ENCODE results near the gene HOXA7. TPM values are rescaled to one million over a fixed set of nuclear protein-coding genes. Genes with fewer than 3 reads are reported as not detected.

HOXA7 gene
- total RNA-seq, 1 experiment from 2014 or later = 7.5 TPM

GRCh38 chr7:27185013-27185853 lies 28.8 kb upstream of the HOXA7 start, which contains the start of gene HOXA11:
Gene HOXA11, minus strand, starts transcription at chr7:27185232. Its CDS starts 88 bp downstream, at chr7:27185144.
- Histone ChIP-seq H3K4me1 (ENCODE audit: low read length) (no peaks in the 10 kb centered on the region), H3K79me2 (ENCODE audit: low read length) (no peaks in the 10 kb centered on the region), H3K9me2 (replicated peaks; ENCODE audit: insufficient read depth, low read length) (no peaks in the 10 kb centered on the region), H3K9me3 (ENCODE audit: low read length) (no peaks in the 10 kb centered on the region), H2AFZ (ENCODE audit: low read length) (no peak within 1 kb of the TSS), H3K4me3 (ENCODE audit: low read length) (no peak within 1 kb of the TSS), H3K36me3 (ENCODE audit: insufficient read depth, low read length) (no peaks in the 10 kb centered on the region), H4K20me1 (ENCODE audit: insufficient read depth, low read depth, low read length) (no peaks in the 10 kb centered on the region), H3K27me3 (ENCODE audit: low read length) (no peaks in the 10 kb centered on the region), H3K9ac (ENCODE audit: low read length) (no peak within 1 kb of the TSS), H3K27ac (ENCODE audit: low read length) (no peak within 1 kb of the TSS), H3K4me2 (ENCODE audit: low read depth, low read length, poor library complexity, severe bottlenecking) (no peak within 1 kb of the TSS)
- no peak for DNase-seq

GRCh38 chr7:27184337-27185012 lies 28.0 kb upstream of the HOXA7 start:
- Histone ChIP-seq H3K4me3 (ENCODE audit: low read length) (no peak overlapping the region), H3K79me2 (ENCODE audit: low read length) (no peaks in the 10 kb centered on the region), H3K4me1 (ENCODE audit: low read length) (no peaks in the 10 kb centered on the region; the same call in 1 of the 2 replicates), H3K9me2 (replicated peaks; ENCODE audit: insufficient read depth, low read length) (no peaks in the 10 kb centered on the region), H4K20me1 (ENCODE audit: insufficient read depth, low read depth, low read length) (no peaks in the 10 kb centered on the region), H3K4me2 (ENCODE audit: low read depth, low read length, poor library complexity, severe bottlenecking) (no peak overlapping the region), H3K27me3 (ENCODE audit: low read length) (no peaks in the 10 kb centered on the region), H3K36me3 (ENCODE audit: insufficient read depth, low read length) (no peaks in the 10 kb centered on the region), H2AFZ (ENCODE audit: low read length) (no peak overlapping the region), H3K27ac (ENCODE audit: low read length) (no peak overlapping the region), H3K9ac (ENCODE audit: low read length) (no peak overlapping the region), H3K9me3 (ENCODE audit: low read length) (no peaks in the 10 kb centered on the region)
- no peak for DNase-seq

- DNase-seq = no peak
- no peaks in the 10 kb centered on the region; the same call in 1 of the 2 replicates for H3K4me1 ChIP-seq (ENCODE audit: low read length)
Measured at GRCh38 chr7:27183682-27184336, 27.3 kb upstream of the HOXA7 start.

DNA sequence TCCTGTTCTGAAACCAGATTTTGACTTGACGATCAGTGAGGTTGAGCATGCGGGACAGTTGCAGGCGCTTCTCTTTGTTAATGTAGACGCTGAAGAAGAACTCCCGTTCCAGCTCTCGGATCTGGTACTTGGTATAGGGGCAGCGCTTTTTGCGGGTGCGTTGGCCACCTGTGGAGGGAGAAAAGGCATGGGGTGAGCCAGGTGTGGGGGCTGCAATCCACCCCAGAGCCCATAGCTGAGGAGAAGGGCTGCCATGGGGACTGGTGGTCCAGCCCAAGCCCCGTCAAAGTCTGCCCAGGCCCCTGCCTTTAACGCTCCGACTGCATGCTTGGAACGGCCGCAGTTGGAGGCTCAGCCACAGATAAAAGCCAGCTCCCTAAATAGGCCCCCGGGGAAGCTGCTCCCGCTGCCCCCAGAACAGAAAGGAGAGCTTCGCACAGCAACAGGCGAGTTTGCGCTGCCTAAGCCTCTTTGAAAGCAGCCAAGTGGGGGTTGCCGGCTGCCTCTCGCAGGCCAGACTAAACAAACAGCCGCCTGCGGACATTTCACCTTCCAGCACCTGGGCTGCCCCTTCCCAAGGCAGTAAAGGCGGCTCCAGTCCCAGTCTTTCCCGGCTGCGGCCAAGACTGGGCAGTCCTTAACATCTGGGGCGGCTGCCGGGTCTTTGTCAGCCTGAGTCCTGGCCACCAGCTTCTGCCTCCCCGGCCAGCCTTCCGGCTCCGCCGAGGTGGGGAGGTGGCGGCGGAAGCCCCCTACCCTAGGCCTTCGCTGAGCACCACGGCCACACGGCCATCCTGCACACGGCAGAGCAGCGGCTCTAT lies 26.6 kb upstream of the HOXA7 start:
- H3K9ac ChIP-seq (ENCODE audit: low read length) = no peak overlapping the region

More at GRCh38 chr7:27183682-27184336, 27.3 kb upstream of the HOXA7 start:
- no peaks in the 10 kb centered on the region for H3K9me2 ChIP-seq (replicated peaks; ENCODE audit: insufficient read depth, low read length)
- no peaks in the 10 kb centered on the region for H3K27me3 ChIP-seq (ENCODE audit: low read length)
- H3K36me3 ChIP-seq (ENCODE audit: insufficient read depth, low read length) = no peaks in the 10 kb centered on the region
- no peak overlapping the region for H3K9ac ChIP-seq (ENCODE audit: low read length)
- H3K4me2 ChIP-seq (ENCODE audit: low read depth, low read length, poor library complexity, severe bottlenecking) = no peak overlapping the region
- no peaks in the 10 kb centered on the region for H3K79me2 ChIP-seq (ENCODE audit: low read length)
- no peaks in the 10 kb centered on the region for H4K20me1 ChIP-seq (ENCODE audit: insufficient read depth, low read depth, low read length)
- H3K4me3 ChIP-seq (ENCODE audit: low read length) = no peak overlapping the region
- H3K9me3 ChIP-seq (ENCODE audit: low read length) = no peaks in the 10 kb centered on the region
- no peak overlapping the region for H3K27ac ChIP-seq (ENCODE audit: low read length)
- no peak overlapping the region for H2AFZ ChIP-seq (ENCODE audit: low read length)

DNA sequence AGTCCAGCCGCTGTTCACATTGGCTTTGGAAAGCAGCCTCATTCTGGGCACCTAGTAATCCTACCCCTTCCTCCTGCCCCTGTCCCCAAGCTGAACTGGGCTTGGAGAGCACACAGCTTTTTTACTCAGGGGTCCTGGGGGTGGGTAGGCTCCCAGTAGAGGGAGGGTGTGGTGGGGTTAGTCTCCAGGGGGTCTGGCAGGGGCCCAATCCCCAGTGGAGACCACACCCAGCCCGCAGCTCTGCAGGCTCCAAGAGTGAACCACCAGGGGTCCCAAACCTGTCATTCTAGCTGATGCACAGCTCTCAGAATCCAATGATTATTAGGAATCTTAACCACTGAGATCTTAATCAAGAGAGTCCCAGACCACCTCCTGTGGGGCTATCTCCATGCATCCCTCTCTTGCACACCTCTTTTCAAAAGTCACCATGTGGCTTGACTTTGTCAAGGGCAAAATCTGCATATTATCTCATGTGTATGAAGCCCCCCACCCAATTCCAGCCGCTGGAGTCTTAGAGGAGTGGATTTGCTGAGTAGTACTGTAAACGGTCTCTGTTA lies 25.9 kb upstream of the HOXA7 start:
- Histone ChIP-seq H3K9ac (ENCODE audit: low read length) (no peak overlapping the region), H4K20me1 (ENCODE audit: insufficient read depth, low read depth, low read length) (no peaks in the 10 kb centered on the region), H3K9me3 (ENCODE audit: low read length) (no peaks in the 10 kb centered on the region), H3K79me2 (ENCODE audit: low read length) (no peaks in the 10 kb centered on the region), H3K9me2 (replicated peaks; ENCODE audit: insufficient read depth, low read length) (no peaks in the 10 kb centered on the region), H3K4me3 (ENCODE audit: low read length) (no peak overlapping the region), H3K36me3 (ENCODE audit: insufficient read depth, low read length) (no peaks in the 10 kb centered on the region), H3K4me2 (ENCODE audit: low read depth, low read length, poor library complexity, severe bottlenecking) (no peak overlapping the region), H3K27me3 (ENCODE audit: low read length) (no peaks in the 10 kb centered on the region), H2AFZ (ENCODE audit: low read length) (no peak overlapping the region), H3K4me1 (ENCODE audit: low read length) (no peaks in the 10 kb centered on the region; the same call in 1 of the 2 replicates), H3K27ac (ENCODE audit: low read length) (no peak overlapping the region)
- DNase-seq = no peak

More for the DNA sequence above, 26.6 kb upstream of the HOXA7 start:
- DNase-seq = no peak
- H3K27ac ChIP-seq (ENCODE audit: low read length) = no peak overlapping the region
- H3K79me2 ChIP-seq (ENCODE audit: low read length) = no peaks in the 10 kb centered on the region
- no peaks in the 10 kb centered on the region; the same call in 1 of the 2 replicates for H3K4me1 ChIP-seq (ENCODE audit: low read length)
- H2AFZ ChIP-seq (ENCODE audit: low read length) = no peak overlapping the region
- no peaks in the 10 kb centered on the region for H3K9me3 ChIP-seq (ENCODE audit: low read length)
- no peaks in the 10 kb centered on the region for H4K20me1 ChIP-seq (ENCODE audit: insufficient read depth, low read depth, low read length)
- no peaks in the 10 kb centered on the region for H3K9me2 ChIP-seq (replicated peaks; ENCODE audit: insufficient read depth, low read length)
- no peaks in the 10 kb centered on the region for H3K27me3 ChIP-seq (ENCODE audit: low read length)
- no peaks in the 10 kb centered on the region for H3K36me3 ChIP-seq (ENCODE audit: insufficient read depth, low read length)
- no peak overlapping the region for H3K4me3 ChIP-seq (ENCODE audit: low read length)
- H3K4me2 ChIP-seq (ENCODE audit: low read depth, low read length, poor library complexity, severe bottlenecking) = no peak overlapping the region

DNA sequence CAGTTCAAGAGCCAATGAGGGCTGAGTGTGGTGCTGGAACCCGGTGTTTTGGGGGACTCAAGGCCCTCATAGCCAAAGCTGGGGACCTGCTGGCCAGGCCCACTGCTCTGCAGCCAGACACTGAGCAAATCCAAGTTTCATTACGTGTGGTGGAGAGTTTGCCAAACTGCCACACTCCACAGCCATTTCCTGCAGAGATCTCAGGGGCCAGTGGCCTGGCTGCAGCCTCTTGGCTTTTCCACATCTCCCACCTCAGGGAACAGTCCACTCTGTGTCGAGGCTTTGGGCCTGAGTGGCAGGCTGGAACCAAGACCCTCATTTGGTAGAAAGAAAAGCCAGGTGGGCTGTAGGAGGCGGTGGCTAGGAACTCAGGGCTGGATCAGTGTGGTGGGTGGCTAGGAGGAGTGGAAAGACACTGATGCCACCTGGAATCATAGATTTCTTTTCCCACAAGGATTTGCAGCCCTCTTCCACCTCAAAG lies 25.4 kb upstream of the HOXA7 start:
- no peaks in the 10 kb centered on the region; the same call in 1 of the 2 replicates for H3K4me1 ChIP-seq (ENCODE audit: low read length)
- no peak overlapping the region for H3K27ac ChIP-seq (ENCODE audit: low read length)
- H3K9me2 ChIP-seq (replicated peaks; ENCODE audit: insufficient read depth, low read length) = no peaks in the 10 kb centered on the region
- no peaks in the 10 kb centered on the region for H3K36me3 ChIP-seq (ENCODE audit: insufficient read depth, low read length)
- DNase-seq = no peak
- H3K79me2 ChIP-seq (ENCODE audit: low read length) = no peaks in the 10 kb centered on the region
- H3K4me3 ChIP-seq (ENCODE audit: low read length) = no peak overlapping the region
- no peaks in the 10 kb centered on the region for H3K27me3 ChIP-seq (ENCODE audit: low read length)
- no peak overlapping the region for H3K4me2 ChIP-seq (ENCODE audit: low read depth, low read length, poor library complexity, severe bottlenecking)
- no peaks in the 10 kb centered on the region for H4K20me1 ChIP-seq (ENCODE audit: insufficient read depth, low read depth, low read length)
- no peak overlapping the region for H3K9ac ChIP-seq (ENCODE audit: low read length)
- H2AFZ ChIP-seq (ENCODE audit: low read length) = no peak overlapping the region
- no peaks in the 10 kb centered on the region for H3K9me3 ChIP-seq (ENCODE audit: low read length)

DNA sequence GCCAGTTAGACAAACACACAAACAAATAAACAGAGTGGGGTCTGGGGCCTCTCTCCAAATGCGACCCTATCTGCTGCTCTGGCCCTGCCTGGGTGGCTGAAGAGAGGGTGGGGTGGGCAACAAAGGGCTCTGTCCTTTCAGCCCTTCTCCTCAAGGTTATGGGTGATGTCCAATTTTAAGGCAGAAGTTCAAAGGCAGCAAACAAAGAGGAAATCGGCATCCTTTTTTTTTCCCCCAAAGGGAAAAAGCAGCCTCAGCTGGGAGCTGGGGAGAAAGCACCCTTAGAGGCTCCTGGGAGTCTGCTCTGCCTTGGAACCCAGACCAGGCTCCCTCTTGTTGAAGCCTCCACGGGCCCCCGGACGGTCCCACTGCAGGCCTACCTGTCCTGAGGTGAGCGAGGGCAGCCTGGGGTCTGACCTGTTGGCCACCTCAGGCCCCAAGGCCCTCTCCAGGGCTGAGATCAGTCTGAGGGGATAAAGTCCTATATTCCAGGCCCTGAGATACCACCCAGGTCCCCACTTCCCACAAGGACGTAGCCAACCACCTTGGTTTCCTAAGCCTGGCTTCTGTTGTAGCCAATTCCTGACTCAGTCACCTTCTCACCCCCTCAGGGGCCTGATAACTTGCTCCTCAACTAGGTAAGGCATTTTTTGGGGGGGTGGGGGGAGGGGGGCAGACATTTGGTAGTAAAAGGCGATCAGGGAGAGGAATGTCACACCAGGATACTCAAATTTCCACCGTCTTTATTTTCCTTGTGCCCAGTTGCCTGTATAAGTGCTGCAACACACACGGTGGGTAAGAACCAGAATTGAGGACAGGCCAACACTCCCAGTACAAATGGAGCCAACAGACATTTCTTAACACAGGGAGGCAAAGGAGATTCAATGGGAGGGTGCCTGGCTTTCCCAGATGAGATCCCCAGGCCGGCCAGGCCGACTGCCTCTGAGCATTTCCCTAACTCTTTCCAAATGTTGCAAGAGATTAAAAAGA lies 24.3 kb upstream of the HOXA7 start:
- Histone ChIP-seq H3K79me2 (ENCODE audit: low read length) (no peaks in the 10 kb centered on the region), H4K20me1 (ENCODE audit: insufficient read depth, low read depth, low read length) (no peaks in the 10 kb centered on the region), H3K9ac (ENCODE audit: low read length) (no peak overlapping the region), H3K4me2 (ENCODE audit: low read depth, low read length, poor library complexity, severe bottlenecking) (no peak overlapping the region), H3K9me2 (replicated peaks; ENCODE audit: insufficient read depth, low read length) (no peaks in the 10 kb centered on the region), H2AFZ (ENCODE audit: low read length) (no peak overlapping the region), H3K9me3 (ENCODE audit: low read length) (no peaks in the 10 kb centered on the region), H3K36me3 (ENCODE audit: insufficient read depth, low read length) (no peaks in the 10 kb centered on the region), H3K27me3 (ENCODE audit: low read length) (no peaks in the 10 kb centered on the region), H3K4me3 (ENCODE audit: low read length) (no peak overlapping the region), H3K4me1 (ENCODE audit: low read length) (no peaks in the 10 kb centered on the region; the same call in 1 of the 2 replicates), H3K27ac (ENCODE audit: low read length) (no peak overlapping the region)
- DNase-seq = no peak
